RCC 7860 (cell line): ENCODE data around the gene OR5D14.

ENCODE experiments used
- DNase-seq: peaks from one replicate; pipeline ENCODE4 v3.0.0-alpha.2; 2015; ENCODE audit warnings: low spot score
- FAIRE-seq: peaks from 2 replicates; lab custom pipeline; 2012; peaks lifted over from hg19 to GRCh38; lab: Jason Lieb, UNC

Gene OR5D14

GRCh38 chr11:55795256-55795655 lies at the start of gene OR5D14:
Gene OR5D14 (plus strand): TSS chr11:55795556. CDS start chr11:55795556, 0 bp downstream.
- no peak for FAIRE-seq
- no peak for DNase-seq

GRCh38 chr11:55773138-55773537 lies 22.2 kb upstream of the OR5D14 start, which contains the start of gene OR5D13:
Gene OR5D13 (plus strand): TSS chr11:55773438. CDS start chr11:55773438, 0 bp downstream.
- FAIRE-seq = no peak
- no peak for DNase-seq

- FAIRE-seq = no peak
- DNase-seq = no peak
These were observed 3.8 kb upstream of the OR5D14 start for GRCh38 chr11:55791606-55792005.

GRCh38 chr11:55793321-55793720 lies 2.0 kb upstream of the OR5D14 start:
- DNase-seq (no peak), FAIRE-seq (no peak)

- FAIRE-seq = no peak
- no peak for DNase-seq
These were observed 10.9 kb downstream of the OR5D14 start for GRCh38 chr11:55806248-55806647.

GRCh38 chr11:55811067-55811466 lies 15.7 kb downstream of the OR5D14 start, which contains the start of gene OR5L1:
Gene OR5L1 (plus strand): TSS chr11:55811367. CDS start chr11:55811467, 100 bp downstream.
- FAIRE-seq = no peak

GRCh38 chr11:55819330-55819729 lies 24.0 kb downstream of the OR5D14 start, which contains the start of gene OR5D18:
Gene OR5D18 (plus strand): TSS chr11:55819630. CDS start chr11:55819630, 0 bp downstream.
- FAIRE-seq = no peak

More at GRCh38 chr11:55811067-55811466, 15.7 kb downstream of the OR5D14 start, which contains the start of gene OR5L1:
- DNase-seq = no peak

GRCh38 chr11:55826919-55827318 lies 31.6 kb downstream of the OR5D14 start, which contains the start of gene OR5L2:
Gene OR5L2 (plus strand): TSS chr11:55827219. CDS start chr11:55827219, 0 bp downstream.
- no peak for DNase-seq
- no peak for FAIRE-seq

More at GRCh38 chr11:55819330-55819729, 24.0 kb downstream of the OR5D14 start, which contains the start of gene OR5D18:
- DNase-seq = no peak

- no peak for DNase-seq
- FAIRE-seq = no peak
These were observed 43.1 kb downstream of the OR5D14 start, which contains the start of gene OR5D16 for GRCh38 chr11:55838452-55838851. Gene OR5D16 (plus strand): TSS chr11:55838752. CDS start chr11:55838752, 0 bp downstream.
